ENCODE measurements around the gene UBE3B. TPM values are rescaled to one million over a fixed set of nuclear protein-coding genes. Genes with fewer than 3 reads are reported as not detected.

Gene UBE3B
- total RNA-seq, 4 donors from 2014 or later = 14.7 to 64.2 (median 30.7) TPM

GRCh38 chr12:109553483-109553882 is 76.0 kb downstream of the UBE3B start:
- H3K27me3 ChIP-seq = no peaks in the 10 kb centered on the region
- intact Hi-C loops (cut with DNase I; ENCODE audit: low total_unique reads) = no loop called here

GRCh38 chr12:109553906-109554500 is 76.6 kb downstream of the UBE3B start:
- no peaks in the 10 kb centered on the region for H3K9me3 ChIP-seq
- H3K36me3 ChIP-seq = no peaks in the 10 kb centered on the region
- intact Hi-C loops (cut with DNase I; ENCODE audit: low total_unique reads) = no loop called here
- H3K4me3 ChIP-seq = no peak overlapping the region
- DNase-seq = no peak
- no peak for TF ChIP-seq CTCF (IDR thresholded peaks at IDR 0.05)
- TF ChIP-seq POLR2A (IDR thresholded peaks at IDR 0.05) = no peak
- no peak overlapping the region for H3K27ac ChIP-seq
- H3K27me3 ChIP-seq = no peaks in the 10 kb centered on the region
- H3K4me1 ChIP-seq = no peaks in the 10 kb centered on the region

More at GRCh38 chr12:109553483-109553882, 76.0 kb downstream of the UBE3B start:
- no peaks in the 10 kb centered on the region for H3K36me3 ChIP-seq
- no peaks in the 10 kb centered on the region for H3K9me3 ChIP-seq
- no peak overlapping the region for H3K4me3 ChIP-seq
- no peak overlapping the region for H3K27ac ChIP-seq
- no peak for TF ChIP-seq POLR2A (IDR thresholded peaks at IDR 0.05)
- no peak for TF ChIP-seq CTCF (IDR thresholded peaks at IDR 0.05)
- H3K4me1 ChIP-seq = no peaks in the 10 kb centered on the region
- no peak for DNase-seq

- Histone ChIP-seq H3K4me3 (no peak overlapping the region), H3K4me1 (no peaks in the 10 kb centered on the region), H3K9me3 (no peaks in the 10 kb centered on the region), H3K27me3 (no peaks in the 10 kb centered on the region), H3K27ac (no peak overlapping the region), H3K36me3 (no peaks in the 10 kb centered on the region)
- DNase-seq = no peak
- intact Hi-C loops (cut with DNase I; ENCODE audit: low total_unique reads) = no loop called here
- TF ChIP-seq CTCF (IDR thresholded peaks at IDR 0.05) (no peak), POLR2A (IDR thresholded peaks at IDR 0.05) (no peak)
These were observed 77.3 kb downstream of the UBE3B start for GRCh38 chr12:109554761-109555160.

- no peaks in the 10 kb centered on the region for H3K27me3 ChIP-seq
- no peak overlapping the region for H3K27ac ChIP-seq
- H3K4me3 ChIP-seq = no peak overlapping the region
- intact Hi-C loops (cut with DNase I; ENCODE audit: low total_unique reads) = no loop called here
- H3K9me3 ChIP-seq = no peaks in the 10 kb centered on the region
- H3K4me1 ChIP-seq = no peaks in the 10 kb centered on the region
- no peak for DNase-seq
- H3K36me3 ChIP-seq = no peaks in the 10 kb centered on the region
- no peak for TF ChIP-seq CTCF (IDR thresholded peaks at IDR 0.05)
- no peak for TF ChIP-seq POLR2A (IDR thresholded peaks at IDR 0.05)
These were observed 78.2 kb downstream of the UBE3B start for GRCh38 chr12:109555431-109556315.

- TF ChIP-seq POLR2A (IDR thresholded peaks at IDR 0.05) (no peak), CTCF (IDR thresholded peaks at IDR 0.05) (no peak)
- no peaks in the 10 kb centered on the region for H3K36me3 ChIP-seq
These were observed 79.8 kb downstream of the UBE3B start for GRCh38 chr12:109557200-109557599.

More at GRCh38 chr12:109557200-109557599, 79.8 kb downstream of the UBE3B start:
- no peak for DNase-seq
- intact Hi-C loops (cut with DNase I; ENCODE audit: low total_unique reads) = no loop called here
- Histone ChIP-seq H3K27ac (no peak overlapping the region), H3K4me1 (no peaks in the 10 kb centered on the region), H3K4me3 (no peak overlapping the region), H3K9me3 (no peaks in the 10 kb centered on the region), H3K27me3 (no peaks in the 10 kb centered on the region)
